Measurements from ENCODE around the gene NIPBL. TPM values are rescaled to one million over a fixed set of nuclear protein-coding genes. Genes with fewer than 3 reads are reported as not detected.

Gene NIPBL
- total RNA-seq, 4 donors from 2014 or later, result 26.7 to 73.8 (median 64.4) TPM

DNA sequence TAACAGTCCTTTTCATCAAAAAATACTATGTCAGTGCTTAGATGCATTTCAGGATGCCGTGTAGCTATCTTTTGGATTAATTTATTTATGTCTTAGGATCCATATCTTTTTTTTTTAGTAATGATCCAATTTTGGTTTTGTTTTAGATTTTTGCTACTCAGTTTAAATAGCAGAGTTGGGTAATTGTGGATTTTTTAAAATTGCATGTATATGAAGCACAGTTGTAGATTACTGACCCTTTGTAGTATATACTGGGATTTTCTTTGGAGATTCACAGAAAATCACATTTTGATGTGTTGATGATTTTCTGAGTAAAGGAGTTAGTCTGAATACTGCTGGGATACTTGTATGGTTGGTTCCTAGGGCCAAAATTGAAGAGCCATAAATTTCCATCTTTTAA is 111.8 kb downstream of the NIPBL start:
- no peak overlapping the region for H3K27ac ChIP-seq
- in situ Hi-C loops (cut with MboI; ENCODE audit: low pct_ligation_motif_present in 1 of 4, low pct_unique_long_range_greater_than_20kb in 1 of 4, low sequenced_read_pairs in 3 of 4), result no loop called here

DNA sequence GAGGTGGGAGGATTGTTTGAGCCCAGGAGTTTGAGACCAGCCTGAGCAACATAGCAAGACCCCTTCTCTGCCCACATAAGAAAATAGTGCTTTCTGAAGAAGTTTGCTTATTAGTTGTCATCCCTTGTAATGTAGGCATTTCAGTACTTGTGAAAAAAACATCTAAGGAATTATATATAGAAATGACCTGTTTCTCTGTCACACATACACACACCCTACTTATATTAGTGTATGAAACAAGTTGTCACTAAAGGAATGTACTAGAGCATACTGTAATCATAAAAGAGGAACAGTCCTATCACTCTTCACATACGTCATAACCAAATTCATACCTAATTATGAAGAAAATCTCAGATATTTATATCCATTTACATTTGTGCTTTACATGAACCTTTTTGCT is 122.0 kb downstream of the NIPBL start:
- DNase-seq, result no peak
- Histone ChIP-seq H3K9me3 (no peaks in the 10 kb centered on the region), H3K36me3 (peaks cover 0 to 27% (median 12%) of the 10 kb centered on the region in 4 donors), H3K27me3 (no peaks in the 10 kb centered on the region), H3K27ac (no peak overlapping the region), H3K4me3 (no peak overlapping the region), H3K4me1 (no peaks in the 10 kb centered on the region)
- in situ Hi-C loops (cut with MboI; ENCODE audit: low pct_ligation_motif_present in 1 of 4, low pct_unique_long_range_greater_than_20kb in 1 of 4, low sequenced_read_pairs in 3 of 4), result no loop called here
- WGBS, 2 donors (ENCODE audit: low coverage in 1 of 2), result 91 to 100% methylated on average over 1 of the region's 1 CpG
- TF ChIP-seq POLR2AphosphoS5 (IDR thresholded peaks at IDR 0.05) (no peak), EP300 (IDR thresholded peaks at IDR 0.05; ENCODE audit: low read depth) (no peak), POLR2A (IDR thresholded peaks at IDR 0.05) (no peak)
- TF ChIP-seq, protein P1, sequence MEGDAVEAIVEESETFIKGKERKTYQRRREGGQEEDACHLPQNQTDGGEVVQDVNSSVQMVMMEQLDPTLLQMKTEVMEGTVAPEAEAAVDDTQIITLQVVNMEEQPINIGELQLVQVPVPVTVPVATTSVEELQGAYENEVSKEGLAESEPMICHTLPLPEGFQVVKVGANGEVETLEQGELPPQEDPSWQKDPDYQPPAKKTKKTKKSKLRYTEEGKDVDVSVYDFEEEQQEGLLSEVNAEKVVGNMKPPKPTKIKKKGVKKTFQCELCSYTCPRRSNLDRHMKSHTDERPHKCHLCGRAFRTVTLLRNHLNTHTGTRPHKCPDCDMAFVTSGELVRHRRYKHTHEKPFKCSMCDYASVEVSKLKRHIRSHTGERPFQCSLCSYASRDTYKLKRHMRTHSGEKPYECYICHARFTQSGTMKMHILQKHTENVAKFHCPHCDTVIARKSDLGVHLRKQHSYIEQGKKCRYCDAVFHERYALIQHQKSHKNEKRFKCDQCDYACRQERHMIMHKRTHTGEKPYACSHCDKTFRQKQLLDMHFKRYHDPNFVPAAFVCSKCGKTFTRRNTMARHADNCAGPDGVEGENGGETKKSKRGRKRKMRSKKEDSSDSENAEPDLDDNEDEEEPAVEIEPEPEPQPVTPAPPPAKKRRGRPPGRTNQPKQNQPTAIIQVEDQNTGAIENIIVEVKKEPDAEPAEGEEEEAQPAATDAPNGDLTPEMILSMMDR (IDR thresholded peaks at IDR 0.05), result no peak
- intact Hi-C loops (cut with DNase I; ENCODE audit: low total_unique reads), result no loop called here

More for the DNA sequence above, 111.8 kb downstream of the NIPBL start:
- Histone ChIP-seq H3K4me1 (no peaks in the 10 kb centered on the region), H3K27me3 (no peaks in the 10 kb centered on the region), H3K4me3 (no peak overlapping the region), H3K9me3 (no peaks in the 10 kb centered on the region), H3K36me3 (peaks cover 0 to 28% (median 5%) of the 10 kb centered on the region in 4 donors)
- TF ChIP-seq, protein P1 (IDR thresholded peaks at IDR 0.05), result no peak
- TF ChIP-seq POLR2AphosphoS5 (IDR thresholded peaks at IDR 0.05) (no peak), EP300 (IDR thresholded peaks at IDR 0.05; ENCODE audit: low read depth) (no peak), POLR2A (IDR thresholded peaks at IDR 0.05) (no peak)
- 91 to 96% methylated on average over 1 of the region's 1 CpG for WGBS, 2 donors (ENCODE audit: low coverage in 1 of 2)
- no peak for DNase-seq
- intact Hi-C loops (cut with DNase I; ENCODE audit: low total_unique reads), result no loop called here

DNA sequence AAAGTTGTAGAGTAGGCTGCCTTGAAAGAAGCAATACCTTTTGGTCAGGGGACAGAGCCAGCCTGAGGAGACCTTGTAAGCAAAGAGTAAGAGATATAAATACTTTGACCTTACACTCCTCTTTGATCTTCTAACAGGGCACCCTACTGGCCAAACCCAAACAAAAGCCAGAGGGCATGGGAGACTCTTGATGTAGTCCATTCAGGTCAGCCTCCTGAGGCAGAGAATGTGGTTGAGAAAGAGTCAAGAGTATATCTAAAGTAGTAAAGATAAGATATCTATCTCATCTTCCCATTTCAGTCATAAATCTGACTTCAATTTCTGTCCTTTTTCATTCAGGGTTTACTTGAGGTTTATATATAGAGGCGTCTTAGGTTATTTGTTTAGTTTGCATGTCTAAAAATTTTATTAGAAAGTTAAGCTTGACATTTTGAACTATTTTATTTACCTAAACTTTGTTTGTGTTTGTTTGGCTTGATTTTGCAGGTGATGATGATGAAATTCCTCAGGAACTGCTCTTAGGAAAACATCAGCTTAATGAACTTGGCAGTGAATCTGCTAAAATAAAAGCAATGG is 125.7 kb downstream of the NIPBL start:
- H3K27me3 ChIP-seq, result no peaks in the 10 kb centered on the region
- WGBS, 2 donors (ENCODE audit: low coverage in 1 of 2), result 88 to 92% methylated on average over 1 of the region's 1 CpG
- no peaks in the 10 kb centered on the region for H3K4me1 ChIP-seq
- peaks cover 0 to 38% (median 13%) of the 10 kb centered on the region in 4 donors for H3K36me3 ChIP-seq
- H3K9me3 ChIP-seq, result no peaks in the 10 kb centered on the region
- no peak overlapping the region for H3K4me3 ChIP-seq
- intact Hi-C loops (cut with DNase I; ENCODE audit: low total_unique reads), result loop anchor here (10.0 kb wide), 1 partner anchor 277 kb away; no protein-coding TSS in a partner anchor
- TF ChIP-seq POLR2AphosphoS5 (IDR thresholded peaks at IDR 0.05) (no peak), EP300 (IDR thresholded peaks at IDR 0.05; ENCODE audit: low read depth) (no peak), POLR2A (IDR thresholded peaks at IDR 0.05) (no peak)
- TF ChIP-seq, protein P1 (IDR thresholded peaks at IDR 0.05), result no peak
- in situ Hi-C loops (cut with MboI; ENCODE audit: low pct_ligation_motif_present in 1 of 4, low pct_unique_long_range_greater_than_20kb in 1 of 4, low sequenced_read_pairs in 3 of 4), result loop anchor here (10.0 to 25.0 kb wide), 3 partner anchors 257 to 267 kb away; no protein-coding TSS in a partner anchor
- DNase-seq, result no peak
- no peak overlapping the region for H3K27ac ChIP-seq

DNA sequence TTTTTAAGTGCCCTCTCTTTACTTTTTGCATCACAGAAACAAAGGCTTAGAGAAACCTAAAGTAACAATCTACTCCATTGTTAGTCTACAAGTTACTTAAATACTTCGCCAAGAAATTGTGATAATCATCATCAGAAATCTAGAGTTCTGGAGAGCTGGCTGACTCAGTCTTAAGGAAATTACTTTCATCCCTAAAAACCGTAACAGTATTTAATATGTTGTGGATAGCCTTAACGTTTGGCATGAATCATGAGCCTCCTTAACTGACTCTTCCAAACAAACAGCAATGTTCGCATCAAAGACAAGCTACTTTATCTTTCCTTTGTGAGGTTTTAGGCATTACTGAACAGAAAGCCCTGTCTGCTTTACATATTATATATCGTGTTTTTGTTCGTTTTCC is 128.7 kb downstream of the NIPBL start:
- intact Hi-C loops (cut with DNase I; ENCODE audit: low total_unique reads) (loop anchor here (10.0 kb wide), 1 partner anchor 280 kb away; no protein-coding TSS in a partner anchor), in situ Hi-C loops (cut with MboI; ENCODE audit: low pct_ligation_motif_present in 1 of 4, low pct_unique_long_range_greater_than_20kb in 1 of 4, low sequenced_read_pairs in 3 of 4) (loop anchor here (10.0 to 25.0 kb wide), 3 partner anchors 260 to 270 kb away; no protein-coding TSS in a partner anchor)
- H3K4me1 ChIP-seq, result no peaks in the 10 kb centered on the region
- no peaks in the 10 kb centered on the region for H3K9me3 ChIP-seq
- no peaks in the 10 kb centered on the region for H3K27me3 ChIP-seq
- peaks cover 0 to 67% (median 27%) of the 10 kb centered on the region in 4 donors for H3K36me3 ChIP-seq
- no peak overlapping the region for H3K27ac ChIP-seq
- no peak overlapping the region for H3K4me3 ChIP-seq
- 72 to 76% methylated on average over 6 of the region's 6 CpGs for WGBS, 2 donors (ENCODE audit: low coverage in 1 of 2)
- DNase-seq, result no peak
- TF ChIP-seq, protein P1 (IDR thresholded peaks at IDR 0.05), result no peak
- TF ChIP-seq POLR2A (IDR thresholded peaks at IDR 0.05) (no peak), POLR2AphosphoS5 (IDR thresholded peaks at IDR 0.05) (no peak), EP300 (IDR thresholded peaks at IDR 0.05; ENCODE audit: low read depth) (no peak)

Measured in transverse colon (tissue), 4 donors.